ENCODE data around the gene TMEM131.

Gene TMEM131

DNA sequence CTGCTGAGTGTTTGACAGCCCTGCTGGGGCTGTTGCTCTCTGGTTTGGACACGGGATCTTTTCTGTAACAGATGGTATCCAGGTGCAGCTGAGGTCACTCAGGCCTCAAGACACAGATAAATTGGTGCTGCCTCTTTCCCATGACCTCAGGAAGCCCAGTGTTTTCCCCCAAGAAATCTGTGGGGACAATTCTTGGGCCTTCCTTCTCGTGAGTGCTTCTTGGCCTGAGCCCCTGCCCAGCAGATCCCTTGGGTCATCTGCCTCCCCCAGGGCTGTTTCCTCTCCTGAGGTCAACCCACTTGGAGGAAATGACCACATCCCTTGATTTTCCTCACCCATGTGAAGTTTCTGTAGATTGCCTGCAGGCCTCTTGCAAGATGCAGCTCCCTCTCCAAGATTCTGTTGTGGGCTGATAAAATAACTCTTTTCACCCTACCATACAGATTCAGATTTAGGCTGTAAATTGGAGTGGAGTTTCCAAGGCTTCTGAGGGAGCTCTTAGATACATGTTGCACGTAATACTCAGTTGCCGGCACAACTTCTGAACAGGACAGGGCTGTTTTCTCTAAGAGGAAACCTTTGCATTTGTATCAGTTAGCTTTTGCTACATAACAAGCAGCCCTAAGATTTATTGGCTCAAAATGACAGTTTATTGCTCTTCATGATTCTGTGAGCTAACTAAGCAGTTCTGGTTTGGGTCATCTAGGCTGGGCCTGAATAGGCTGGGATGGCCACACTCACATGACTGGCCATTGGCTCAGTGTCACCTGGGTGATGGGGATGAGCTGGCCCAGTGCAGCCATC is 269.3 kb downstream of the TMEM131 start:
- DNase-seq (ENCODE audit: low read depth in 1 of 2, low spot score in 1 of 2) = no peak

GRCh38 chr2:97724946-97725688 is 270.6 kb downstream of the TMEM131 start:
- DNase-seq (ENCODE audit: low read depth in 1 of 2, low spot score in 1 of 2) = no peak

DNA sequence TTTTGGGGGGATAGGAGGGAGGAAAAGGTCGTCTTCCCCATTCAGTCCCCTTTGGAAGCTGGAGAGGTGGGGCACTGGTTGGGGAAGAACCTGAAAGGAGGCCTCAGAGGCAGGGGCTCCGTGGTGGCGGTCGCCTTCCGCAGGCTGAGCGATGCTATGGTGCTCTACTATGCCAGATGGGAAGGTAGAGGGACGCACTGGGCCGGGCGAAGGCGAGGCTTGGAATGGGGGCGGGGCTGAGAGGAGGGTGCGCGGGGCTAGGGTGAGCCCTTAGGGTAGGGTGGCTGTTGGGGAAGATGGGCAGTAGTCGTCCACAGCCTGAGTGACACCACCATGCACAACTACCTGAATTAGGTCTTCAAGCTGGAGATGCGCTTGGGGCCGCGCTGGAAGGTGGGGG is 271.2 kb downstream of the TMEM131 start:
- no peak for DNase-seq (ENCODE audit: low read depth in 1 of 2, low spot score in 1 of 2)

GRCh38 chr2:97724073-97724410 is 271.7 kb downstream of the TMEM131 start:
- DNase-seq (ENCODE audit: low read depth in 1 of 2, low spot score in 1 of 2) = no peak

DNA sequence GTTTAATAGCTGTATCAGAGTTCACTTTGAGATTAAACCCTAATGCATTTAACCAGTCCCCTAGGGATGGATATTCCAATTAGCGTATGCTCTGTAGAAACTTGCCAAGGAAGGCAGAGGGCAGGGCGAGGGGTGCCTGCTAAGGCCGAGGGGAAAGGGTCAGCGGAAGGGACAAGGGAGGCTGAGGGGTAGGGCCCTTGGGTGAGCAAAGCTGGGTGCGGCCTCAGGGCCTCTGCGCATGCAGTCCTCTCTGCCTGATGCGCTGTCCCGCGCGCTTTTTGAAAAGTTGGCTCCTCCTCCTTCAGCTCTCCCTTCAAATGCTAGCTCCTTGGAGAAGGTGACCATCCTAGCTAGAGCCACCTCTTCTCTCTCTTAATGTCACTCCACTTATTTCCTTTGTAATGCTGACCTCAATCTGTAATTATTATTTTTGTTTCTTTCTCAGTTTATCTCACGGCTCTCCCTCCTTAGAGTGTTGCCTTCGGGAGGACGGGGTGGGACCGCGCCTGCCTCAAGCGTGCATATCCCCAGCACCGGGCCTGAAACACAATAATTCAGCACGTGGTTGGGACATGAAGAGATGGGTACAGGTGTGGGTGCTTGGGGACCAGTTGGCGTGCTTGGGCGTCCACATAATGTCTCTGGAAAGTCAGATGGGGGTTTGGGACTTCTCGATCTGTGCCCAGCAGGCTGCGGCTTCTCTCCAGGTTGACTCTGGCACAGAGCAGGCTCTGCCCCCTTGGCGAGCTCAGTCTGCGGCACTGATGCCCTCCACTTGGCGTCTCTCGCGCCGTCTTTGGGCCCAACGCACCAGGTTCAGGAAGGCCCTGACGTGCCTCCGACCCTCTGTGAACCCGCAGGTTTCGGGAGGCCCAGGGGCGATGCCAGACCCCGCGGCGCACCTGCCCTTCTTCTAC is 272.3 kb downstream of the TMEM131 start:
- DNase-seq (ENCODE audit: low read depth in 1 of 2, low spot score in 1 of 2) = no peak

- DNase-seq (ENCODE audit: low read depth in 1 of 2, low spot score in 1 of 2) = no peak
These were observed 273.5 kb downstream of the TMEM131 start for GRCh38 chr2:97722227-97722626.

DNA sequence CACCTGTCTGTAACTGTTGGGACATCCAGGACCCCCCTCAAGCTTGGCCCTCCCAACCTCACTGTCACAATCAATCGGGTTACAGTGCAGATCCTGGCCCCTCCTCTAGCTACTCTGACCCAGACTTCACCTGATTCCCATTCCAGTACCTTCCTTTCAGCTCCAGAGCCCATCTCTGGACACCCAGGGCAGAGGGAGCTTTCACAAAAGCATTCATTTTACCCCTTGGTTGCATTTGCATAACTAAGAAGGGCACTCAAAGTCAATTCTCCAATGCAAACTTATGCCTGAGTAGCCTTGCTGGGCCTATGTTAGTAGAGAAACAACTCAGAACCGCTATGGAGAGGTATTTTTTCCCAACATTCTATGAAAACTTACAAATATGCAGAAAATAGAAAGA is 275.0 kb downstream of the TMEM131 start:
- DNase-seq (ENCODE audit: low read depth in 1 of 2, low spot score in 1 of 2) = no peak

GRCh38 chr2:97719362-97720155 is 276.2 kb downstream of the TMEM131 start:
- DNase-seq (ENCODE audit: low read depth in 1 of 2, low spot score in 1 of 2) = no peak

- no peak for DNase-seq (ENCODE audit: low read depth in 1 of 2, low spot score in 1 of 2)
These were observed 276.8 kb downstream of the TMEM131 start for GRCh38 chr2:97718942-97719341.

GRCh38 chr2:97718051-97718882 is 277.5 kb downstream of the TMEM131 start:
- DNase-seq (ENCODE audit: low read depth in 1 of 2, low spot score in 1 of 2) = peak; percentile 49 to 55

- DNase-seq (ENCODE audit: low read depth in 1 of 2, low spot score in 1 of 2) = no peak
These were observed 278.1 kb downstream of the TMEM131 start for GRCh38 chr2:97717613-97717995.

- no peak for DNase-seq (ENCODE audit: low read depth in 1 of 2, low spot score in 1 of 2)
These were observed 278.8 kb downstream of the TMEM131 start for GRCh38 chr2:97716695-97717612.

DNA sequence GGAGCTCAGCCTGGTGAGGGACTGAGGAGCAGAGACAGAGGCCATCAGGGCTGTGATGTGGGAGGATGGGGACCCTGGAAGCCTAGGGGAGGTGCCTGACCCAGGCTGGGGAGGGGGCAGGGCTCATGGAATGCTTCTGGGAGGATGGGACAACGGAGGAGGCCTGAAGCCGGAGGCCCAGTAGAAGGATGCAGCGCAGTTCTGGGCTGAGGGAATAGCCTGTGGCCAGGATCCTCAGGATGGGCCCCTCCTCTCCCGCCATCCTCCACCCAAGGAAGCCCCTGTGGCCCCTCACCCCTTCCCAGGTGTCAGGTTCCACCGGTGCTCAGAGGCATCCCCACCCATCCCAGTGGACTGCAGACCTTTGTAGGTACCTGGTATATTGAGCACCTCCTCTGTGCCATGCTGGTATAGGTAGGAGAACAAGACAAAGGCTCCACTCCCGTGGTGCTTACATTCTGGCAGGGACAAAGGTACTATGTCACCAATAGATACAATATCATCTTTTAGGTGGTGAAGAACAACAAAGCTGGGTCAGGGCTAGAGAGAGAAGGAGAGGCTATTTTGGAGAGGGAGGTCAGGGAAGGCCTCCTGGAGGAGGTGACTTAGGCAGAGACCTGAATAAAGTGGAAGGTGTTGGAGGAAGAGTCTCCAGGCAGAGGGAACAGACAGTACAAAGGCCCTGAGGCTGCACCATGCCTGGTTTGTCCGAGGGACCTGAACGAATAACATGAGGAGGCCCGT is 279.6 kb downstream of the TMEM131 start:
- no peak for DNase-seq (ENCODE audit: low read depth in 1 of 2, low spot score in 1 of 2)

GRCh38 chr2:97714950-97715652 is 280.6 kb downstream of the TMEM131 start:
- no peak for DNase-seq (ENCODE audit: low read depth in 1 of 2, low spot score in 1 of 2)

DNA sequence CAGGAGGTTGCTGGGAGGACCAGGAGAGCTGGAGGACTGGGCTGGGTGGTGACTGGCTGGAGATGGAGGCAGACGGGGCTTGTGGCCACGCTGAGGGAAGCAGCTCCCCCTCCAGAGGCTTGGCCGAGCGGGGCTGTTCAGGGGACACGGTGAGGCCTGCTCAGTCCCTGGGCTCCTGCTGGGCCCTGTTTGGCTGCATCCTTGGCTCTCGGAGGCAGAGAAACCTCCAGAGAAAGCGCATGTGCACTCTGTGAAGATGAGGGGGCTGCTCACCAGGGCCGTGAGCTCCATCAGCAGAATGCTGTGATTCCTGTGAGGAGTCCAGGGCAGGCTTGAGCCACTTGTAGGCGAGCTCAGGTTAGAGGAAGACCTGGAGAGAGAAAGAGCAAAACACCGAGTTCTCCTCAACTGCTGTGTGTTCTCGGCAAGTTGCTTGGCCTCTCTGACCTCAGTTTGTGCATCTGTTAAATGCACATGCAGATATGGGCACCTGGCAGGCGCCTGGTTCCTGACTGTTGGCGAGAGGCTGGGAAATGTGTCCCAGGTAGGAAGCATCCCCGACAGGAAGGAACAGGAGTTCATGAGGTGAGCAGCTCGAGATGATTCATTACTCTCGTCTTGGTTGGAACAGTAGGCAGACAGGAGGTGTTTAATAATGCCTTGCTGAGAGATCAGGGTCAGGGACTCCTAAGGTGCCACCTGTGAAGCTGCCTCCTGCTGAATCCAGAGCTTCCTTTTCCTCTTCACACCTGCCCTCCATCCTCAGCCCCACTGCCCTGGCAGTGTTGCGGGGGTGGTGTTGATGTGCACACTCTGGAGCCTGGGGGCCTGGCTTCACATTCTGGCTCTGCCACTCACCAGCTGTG is 281.4 kb downstream of the TMEM131 start:
- no peak for DNase-seq (ENCODE audit: low read depth in 1 of 2, low spot score in 1 of 2)

GRCh38 chr2:97713296-97714083 is 282.3 kb downstream of the TMEM131 start, which contains the start of gene ZAP70:
ZAP70 (plus strand) TSS chr2:97713576; CDS start chr2:97724037, 10,461 bp downstream.
- DNase-seq (ENCODE audit: low read depth in 1 of 2, low spot score in 1 of 2) = peak; percentile 32 to 35

Measured in activated T-helper 1 cell treated with anti-CD3 and anti-CD28 coated beads, Interleukin-2, amount 50 U/mL, for 16 hours (primary cell).